SU-DHL-6 (cell line): ENCODE results near the gene USP47.

Source experiments
- H2AFZ ChIP-seq: fragments of 200-600 bp; sonication (generic); 2 replicates; pipeline ENCODE4 v1.6.1; 2014; ENCODE audit warnings: low read depth, mild to moderate bottlenecking, moderate library complexity, mixed read lengths, antibody characterized with exemption, low read length; ENCODE audit not compliant: severe bottlenecking
- H3F3A ChIP-seq: fragments of 200-600 bp; shearing (Covaris generic); 2 replicates; pipeline ENCODE4 v1.6.0; 2016; ENCODE audit warnings: antibody characterized with exemption, mild to moderate bottlenecking; ENCODE audit not compliant: insufficient read depth
- H3K27ac ChIP-seq: fragments of 200-600 bp; sonication (generic); 2 replicates; pipeline ENCODE4 v1.5.1; 2016; ENCODE audit warnings: low read depth, mild to moderate bottlenecking, low read length, moderate library complexity, mixed read lengths
- H3K27me3 ChIP-seq: fragments of 200-600 bp; sonication (generic), shearing (Covaris generic); 2 replicates; pipeline ENCODE4 v1.6.0; 2014; ENCODE audit warnings: mild to moderate bottlenecking, low read length
- H3K36me3 ChIP-seq: fragments of 200-600 bp; sonication (generic); 2 replicates; pipeline ENCODE4 v1.6.1; 2014; ENCODE audit warnings: mild to moderate bottlenecking, low read length, mixed read lengths
- H3K4me2 ChIP-seq: fragments of 300-600, 200-600 bp; shearing (Covaris generic), sonication (generic); 2 replicates; pipeline ENCODE4 v1.6.0; 2014; ENCODE audit warnings: low read length, low read depth, mild to moderate bottlenecking; ENCODE audit not compliant: poor library complexity, severe bottlenecking
- H3K4me3 ChIP-seq: fragments of 200-600 bp; sonication (generic); 2 replicates; pipeline ENCODE4 v1.5.1; 2014; ENCODE audit warnings: antibody characterized with exemption, low read length, mild to moderate bottlenecking, mixed read lengths; ENCODE audit not compliant: insufficient read depth, poor library complexity, severe bottlenecking
- H3K79me2 ChIP-seq: fragments of 200-600 bp; sonication (generic); 2 replicates; pipeline ENCODE4 v1.6.1; 2014; ENCODE audit warnings: mild to moderate bottlenecking, low read length, moderate library complexity; ENCODE audit not compliant: insufficient read depth
- H3K9ac ChIP-seq: fragments of 200-600 bp; sonication (generic); 2 replicates; pipeline ENCODE4 v1.7.0; 2014; ENCODE audit warnings: mild to moderate bottlenecking, low read length
- H3K9me2 ChIP-seq: fragments of 200-600 bp; sonication (generic); replicated peaks from 2 replicates; pipeline ENCODE4 v1.6.1; 2014; ENCODE audit warnings: low read length; ENCODE audit not compliant: insufficient read depth
- H3K9me3 ChIP-seq: fragments of 200-600 bp; sonication (generic); 2 replicates; pipeline ENCODE4 v1.6.1; 2014; ENCODE audit warnings: low read length, mixed read lengths; ENCODE audit not compliant: insufficient read depth
- H4K20me1 ChIP-seq: fragments of 200-600 bp; sonication (generic); 2 replicates; pipeline ENCODE4 v1.6.1; 2014; ENCODE audit warnings: low read depth, mild to moderate bottlenecking, antibody characterized with exemption, low read length, moderate library complexity, mixed read lengths
- CTCF ChIP-seq: fragments of 200-600 bp; sonication (generic); IDR thresholded peaks from one replicate; pipeline ENCODE4 v1.5.1; 2017; ENCODE audit warnings: antibody characterized with exemption, mild to moderate bottlenecking, low read length, moderate library complexity; ENCODE audit not compliant: insufficient read depth, poor library complexity, severe bottlenecking
- EZH2phosphoT487 ChIP-seq: fragments of 200-600 bp; sonication (generic), shearing (Covaris generic); conservative IDR thresholded peaks from 2 replicates; pipeline ENCODE4 v1.6.1; 2018; ENCODE audit warnings: mild to moderate bottlenecking, antibody characterized with exemption, low read length, moderate library complexity, mixed read lengths

The USP47 gene

GRCh38 chr11:11995601-11996000 lies 153.8 kb downstream of the USP47 start:
- no peak overlapping the region for H2AFZ ChIP-seq
- no peaks in the 10 kb centered on the region for H3K36me3 ChIP-seq
- no peaks in the 10 kb centered on the region for H3K9me2 ChIP-seq
- H3K27ac ChIP-seq: no peak overlapping the region
- no peaks in the 10 kb centered on the region for H3K79me2 ChIP-seq
- no peaks in the 10 kb centered on the region for H4K20me1 ChIP-seq
- H3K9ac ChIP-seq: no peak overlapping the region
- no peaks in the 10 kb centered on the region for H3K27me3 ChIP-seq
- no peaks in the 10 kb centered on the region for H3F3A ChIP-seq
- no peak for TF ChIP-seq EZH2phosphoT487
- no peaks in the 10 kb centered on the region for H3K9me3 ChIP-seq
- no peak overlapping the region for H3K4me2 ChIP-seq
- no peak overlapping the region for H3K4me3 ChIP-seq

GRCh38 chr11:11996321-11997048 lies 154.7 kb downstream of the USP47 start:
- Histone ChIP-seq H3K9me2 (no peaks in the 10 kb centered on the region), H3F3A (no peaks in the 10 kb centered on the region), H3K27me3 (no peaks in the 10 kb centered on the region), H4K20me1 (no peaks in the 10 kb centered on the region), H3K4me3 (no peak overlapping the region), H3K79me2 (no peaks in the 10 kb centered on the region), H3K36me3 (no peaks in the 10 kb centered on the region), H3K9ac (no peak overlapping the region), H2AFZ (no peak overlapping the region), H3K4me2 (no peak overlapping the region), H3K27ac (no peak overlapping the region), H3K9me3 (no peaks in the 10 kb centered on the region)
- TF ChIP-seq CTCF (no peak), EZH2phosphoT487 (no peak)

GRCh38 chr11:11997049-11997322 lies 155.2 kb downstream of the USP47 start:
- H3K4me2 ChIP-seq: no peak overlapping the region

More at GRCh38 chr11:11997049-11997322, 155.2 kb downstream of the USP47 start:
- H2AFZ ChIP-seq: no peak overlapping the region
- no peak overlapping the region for H3K27ac ChIP-seq
- TF ChIP-seq EZH2phosphoT487 (no peak), CTCF (no peak)
- H4K20me1 ChIP-seq: no peaks in the 10 kb centered on the region
- H3K79me2 ChIP-seq: no peaks in the 10 kb centered on the region
- no peaks in the 10 kb centered on the region for H3F3A ChIP-seq
- H3K4me3 ChIP-seq: no peak overlapping the region
- H3K27me3 ChIP-seq: no peaks in the 10 kb centered on the region
- no peaks in the 10 kb centered on the region for H3K36me3 ChIP-seq
- no peaks in the 10 kb centered on the region for H3K9me2 ChIP-seq
- H3K9ac ChIP-seq: no peak overlapping the region
- H3K9me3 ChIP-seq: no peaks in the 10 kb centered on the region
